ENCODE data around the gene UBN2. TPM values are rescaled to one million over a fixed set of nuclear protein-coding genes. Genes with fewer than 3 reads are reported as not detected.
A peak's percentile ranks its signal among the peaks of the same experiment; 100 is the strongest.

Gene UBN2
- total RNA-seq, 1 donor from 2014 or later: 5.0 TPM

DNA sequence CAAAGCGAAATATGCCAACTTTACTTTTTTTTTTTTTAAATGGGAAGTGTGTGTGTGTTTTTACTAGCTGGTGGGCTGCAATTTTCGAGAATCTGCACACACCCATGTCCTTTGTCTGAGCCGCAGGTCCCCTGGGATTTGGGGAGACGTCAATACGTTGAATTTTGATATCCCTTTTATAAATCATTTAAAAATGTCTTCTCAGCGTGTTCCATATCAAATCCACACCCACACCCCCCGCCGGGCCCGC is 109.7 kb downstream of the UBN2 start:
- TF ChIP-seq, protein P1, sequence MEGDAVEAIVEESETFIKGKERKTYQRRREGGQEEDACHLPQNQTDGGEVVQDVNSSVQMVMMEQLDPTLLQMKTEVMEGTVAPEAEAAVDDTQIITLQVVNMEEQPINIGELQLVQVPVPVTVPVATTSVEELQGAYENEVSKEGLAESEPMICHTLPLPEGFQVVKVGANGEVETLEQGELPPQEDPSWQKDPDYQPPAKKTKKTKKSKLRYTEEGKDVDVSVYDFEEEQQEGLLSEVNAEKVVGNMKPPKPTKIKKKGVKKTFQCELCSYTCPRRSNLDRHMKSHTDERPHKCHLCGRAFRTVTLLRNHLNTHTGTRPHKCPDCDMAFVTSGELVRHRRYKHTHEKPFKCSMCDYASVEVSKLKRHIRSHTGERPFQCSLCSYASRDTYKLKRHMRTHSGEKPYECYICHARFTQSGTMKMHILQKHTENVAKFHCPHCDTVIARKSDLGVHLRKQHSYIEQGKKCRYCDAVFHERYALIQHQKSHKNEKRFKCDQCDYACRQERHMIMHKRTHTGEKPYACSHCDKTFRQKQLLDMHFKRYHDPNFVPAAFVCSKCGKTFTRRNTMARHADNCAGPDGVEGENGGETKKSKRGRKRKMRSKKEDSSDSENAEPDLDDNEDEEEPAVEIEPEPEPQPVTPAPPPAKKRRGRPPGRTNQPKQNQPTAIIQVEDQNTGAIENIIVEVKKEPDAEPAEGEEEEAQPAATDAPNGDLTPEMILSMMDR (IDR thresholded peaks at IDR 0.05; ENCODE audit: insufficient read depth, low read length, severe bottlenecking): no peak
- Histone ChIP-seq H3K36me3 (ENCODE audit: control insufficient read depth, insufficient read depth, low read length) (peaks cover 2% of the 10 kb centered on the region), H3K27me3 (ENCODE audit: control insufficient read depth, insufficient read depth, low read length) (no peaks in the 10 kb centered on the region), H3K4me3 (ENCODE audit: low read depth, low read length) (peak overlapping the region; percentile 97)
- DNase-seq (ENCODE audit: low read depth) (no peak), FAIRE-seq (no peak)

DNA sequence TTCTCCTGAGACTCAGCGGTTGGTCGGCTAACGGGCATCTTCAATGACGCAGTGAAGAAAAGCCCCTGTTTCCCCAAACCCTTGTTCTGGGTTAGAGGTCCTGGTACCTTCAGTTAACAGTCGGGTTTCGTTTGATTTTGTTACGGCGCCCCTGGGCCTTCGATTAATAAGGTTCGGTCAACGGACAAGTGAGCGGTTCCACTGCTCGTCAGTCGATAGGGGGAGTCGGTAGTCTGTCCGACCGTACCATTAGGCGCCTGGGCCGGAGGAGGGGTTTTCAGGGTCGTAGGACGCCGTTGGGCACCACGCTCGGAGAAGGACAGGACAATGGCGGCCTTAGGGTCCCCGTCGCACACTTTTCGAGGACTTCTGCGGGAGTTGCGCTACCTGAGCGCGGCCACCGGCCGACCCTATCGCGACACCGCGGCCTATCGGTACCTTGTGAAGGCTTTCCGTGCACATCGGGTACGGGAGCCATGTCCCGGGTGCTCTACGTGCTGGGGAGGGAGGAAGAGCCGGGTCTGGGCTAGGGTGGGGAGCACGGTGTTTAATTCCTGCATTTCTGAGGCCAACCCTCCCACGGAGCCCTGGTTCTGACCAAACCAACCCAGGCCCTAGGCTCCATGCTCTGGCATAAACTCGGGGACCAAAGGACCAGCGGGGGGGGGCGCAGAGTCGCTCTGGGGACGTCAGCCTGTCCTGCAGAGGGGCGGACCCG is 110.2 kb downstream of the UBN2 start, which contains the start of gene FMC1:
Gene FMC1 (plus strand): TSS at position 280 of the 718 bp plus-strand sequence. CDS start 48 bp downstream, at position 328.
- H3K27me3 ChIP-seq (ENCODE audit: control insufficient read depth, insufficient read depth, low read length): no peaks in the 10 kb centered on the region

DNA sequence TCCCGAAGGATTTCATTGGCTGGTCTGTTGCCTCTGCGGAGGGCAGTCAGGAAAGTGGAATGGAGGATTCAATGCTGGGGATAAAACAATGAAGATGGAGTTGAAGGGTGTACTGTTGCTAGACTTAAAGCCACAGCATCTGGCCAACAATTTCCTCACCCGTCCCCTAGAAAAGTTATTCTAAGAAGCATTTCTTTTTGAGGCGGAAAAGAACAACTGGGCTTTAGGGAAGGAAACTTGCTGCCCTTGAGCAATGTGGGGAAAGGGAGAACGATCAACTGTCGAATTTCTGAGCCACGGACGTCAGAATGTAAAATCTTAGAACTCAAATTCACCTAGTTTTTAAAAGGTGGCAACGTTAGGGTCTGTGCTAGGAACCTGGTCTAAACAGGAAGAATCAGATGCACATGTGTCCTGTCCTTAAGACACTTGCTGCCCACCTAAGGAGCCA is 110.8 kb downstream of the UBN2 start:
- H3K4me3 ChIP-seq (ENCODE audit: low read depth, low read length): peak overlapping the region; percentile 97
- H3K36me3 ChIP-seq (ENCODE audit: control insufficient read depth, insufficient read depth, low read length): peaks cover 2% of the 10 kb centered on the region
- TF ChIP-seq, protein P1 (IDR thresholded peaks at IDR 0.05; ENCODE audit: insufficient read depth, low read length, severe bottlenecking): no peak
- DNase-seq (ENCODE audit: low read depth) (peak; percentile 77), FAIRE-seq (no peak)
- H3K27me3 ChIP-seq (ENCODE audit: control insufficient read depth, insufficient read depth, low read length): no peaks in the 10 kb centered on the region

More for the DNA sequence above, 110.2 kb downstream of the UBN2 start, which contains the start of gene FMC1:
- Histone ChIP-seq H3K36me3 (ENCODE audit: control insufficient read depth, insufficient read depth, low read length) (peaks cover 2% of the 10 kb centered on the region), H3K4me3 (ENCODE audit: low read depth, low read length) (peak within 1 kb of the TSS; percentile 97)
- TF ChIP-seq, protein P1 (IDR thresholded peaks at IDR 0.05; ENCODE audit: insufficient read depth, low read length, severe bottlenecking): peak; percentile 47
- no peak for FAIRE-seq
- DNase-seq (ENCODE audit: low read depth): peak; percentile 83

DNA sequence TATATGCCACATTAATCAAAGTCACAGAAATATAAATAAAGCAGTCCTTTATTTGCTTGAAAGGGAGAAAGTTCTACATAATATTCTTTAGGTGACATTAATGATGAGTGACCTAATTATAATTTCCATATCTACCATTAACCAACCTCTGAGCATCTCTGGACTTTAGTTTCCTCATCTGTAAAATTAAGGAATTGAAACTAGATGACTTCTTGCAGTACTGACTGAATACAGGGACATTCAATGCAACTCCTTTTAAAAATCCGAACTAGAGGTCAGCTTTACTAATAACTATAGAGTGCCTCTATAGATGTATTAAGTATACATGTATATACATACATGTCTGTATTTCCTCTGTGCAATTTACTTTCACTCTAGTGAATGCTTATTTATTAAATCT is 114.0 kb downstream of the UBN2 start:
- DNase-seq (ENCODE audit: low read depth) (no peak), FAIRE-seq (no peak)
- Histone ChIP-seq H3K27me3 (ENCODE audit: control insufficient read depth, insufficient read depth, low read length) (no peaks in the 10 kb centered on the region), H3K36me3 (ENCODE audit: control insufficient read depth, insufficient read depth, low read length) (peaks cover 2% of the 10 kb centered on the region), H3K4me3 (ENCODE audit: low read depth, low read length) (no peak overlapping the region)
- TF ChIP-seq, protein P1 (IDR thresholded peaks at IDR 0.05; ENCODE audit: insufficient read depth, low read length, severe bottlenecking): no peak

DNA sequence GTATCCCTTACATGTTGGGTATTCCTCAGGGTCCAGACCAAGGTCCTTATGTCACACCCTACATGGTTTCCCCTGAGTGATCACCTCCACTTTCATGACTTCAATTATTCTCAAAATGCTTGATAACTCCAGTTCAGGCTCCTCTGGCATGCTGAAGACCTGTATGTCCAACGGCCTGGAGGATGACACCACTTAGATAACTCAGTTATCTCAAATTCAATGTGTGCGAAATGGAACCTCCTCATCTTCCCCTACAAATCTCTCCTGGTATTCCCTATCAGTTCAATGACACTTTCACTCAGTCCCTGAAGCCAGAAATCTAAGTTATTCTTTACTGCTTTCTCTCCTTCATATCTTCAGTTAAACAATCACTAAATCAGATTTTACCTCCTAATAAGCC is 120.0 kb downstream of the UBN2 start:
- TF ChIP-seq, protein P1 (IDR thresholded peaks at IDR 0.05; ENCODE audit: insufficient read depth, low read length, severe bottlenecking): no peak
- no peaks in the 10 kb centered on the region for H3K27me3 ChIP-seq (ENCODE audit: control insufficient read depth, insufficient read depth, low read length)
- H3K36me3 ChIP-seq (ENCODE audit: control insufficient read depth, insufficient read depth, low read length): no peaks in the 10 kb centered on the region
- DNase-seq (ENCODE audit: low read depth) (no peak), FAIRE-seq (no peak)
- no peak overlapping the region for H3K4me3 ChIP-seq (ENCODE audit: low read depth, low read length)

DNA sequence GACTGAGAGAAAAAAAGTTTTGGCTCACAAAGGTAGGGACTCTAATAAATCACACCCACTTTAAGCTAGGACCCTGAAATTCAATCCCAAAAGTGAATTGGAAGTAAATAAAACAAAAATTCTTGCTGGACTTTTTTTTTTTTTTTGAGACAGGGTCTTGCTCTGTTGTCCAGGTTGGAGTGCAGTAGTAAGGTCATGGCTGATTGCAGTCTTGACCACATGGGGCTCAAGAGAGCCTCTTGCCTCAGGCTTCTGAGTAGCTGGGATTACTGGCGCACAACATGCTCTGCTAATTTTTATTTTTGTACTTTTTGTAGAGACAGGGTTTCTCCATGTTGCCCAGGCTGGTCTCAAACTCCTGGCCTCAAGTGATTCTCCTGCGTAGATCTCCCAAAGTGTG is 123.7 kb downstream of the UBN2 start:
- Histone ChIP-seq H3K36me3 (ENCODE audit: control insufficient read depth, insufficient read depth, low read length) (no peaks in the 10 kb centered on the region), H3K27me3 (ENCODE audit: control insufficient read depth, insufficient read depth, low read length) (no peaks in the 10 kb centered on the region), H3K4me3 (ENCODE audit: low read depth, low read length) (no peak overlapping the region)
- DNase-seq (ENCODE audit: low read depth) (no peak), FAIRE-seq (no peak)
- TF ChIP-seq, protein P1 (IDR thresholded peaks at IDR 0.05; ENCODE audit: insufficient read depth, low read length, severe bottlenecking): no peak

Measured in bronchial epithelial cell (primary cell).